Coronary artery (tissue), 2 donors: ENCODE measurements around the gene GJC1.

ENCODE experiments used
- DNase-seq: peaks from one replicate; pipeline ENCODE4 v3.0.0-alpha.2; 2017; ENCODE audit warnings: low spot score
- H3K27ac ChIP-seq, 2 donors: fragments of 200-600 bp; sonication (generic); one replicate each; pipeline ENCODE4 v1.5.1; 2016 to 2019
- H3K4me3 ChIP-seq: fragments of 200-600 bp; sonication (generic); 2 replicates; pipeline ENCODE4 v1.5.1; 2016; ENCODE audit warnings: mild to moderate bottlenecking, moderate library complexity
- TF ChIP-seq, protein P1 (sequence below): fragments of 200-600 bp; sonication (generic); IDR thresholded peaks from one replicate; pipeline ENCODE4 v1.5.1; 2019; ENCODE audit warnings: antibody characterized with exemption

GJC1 gene

DNA sequence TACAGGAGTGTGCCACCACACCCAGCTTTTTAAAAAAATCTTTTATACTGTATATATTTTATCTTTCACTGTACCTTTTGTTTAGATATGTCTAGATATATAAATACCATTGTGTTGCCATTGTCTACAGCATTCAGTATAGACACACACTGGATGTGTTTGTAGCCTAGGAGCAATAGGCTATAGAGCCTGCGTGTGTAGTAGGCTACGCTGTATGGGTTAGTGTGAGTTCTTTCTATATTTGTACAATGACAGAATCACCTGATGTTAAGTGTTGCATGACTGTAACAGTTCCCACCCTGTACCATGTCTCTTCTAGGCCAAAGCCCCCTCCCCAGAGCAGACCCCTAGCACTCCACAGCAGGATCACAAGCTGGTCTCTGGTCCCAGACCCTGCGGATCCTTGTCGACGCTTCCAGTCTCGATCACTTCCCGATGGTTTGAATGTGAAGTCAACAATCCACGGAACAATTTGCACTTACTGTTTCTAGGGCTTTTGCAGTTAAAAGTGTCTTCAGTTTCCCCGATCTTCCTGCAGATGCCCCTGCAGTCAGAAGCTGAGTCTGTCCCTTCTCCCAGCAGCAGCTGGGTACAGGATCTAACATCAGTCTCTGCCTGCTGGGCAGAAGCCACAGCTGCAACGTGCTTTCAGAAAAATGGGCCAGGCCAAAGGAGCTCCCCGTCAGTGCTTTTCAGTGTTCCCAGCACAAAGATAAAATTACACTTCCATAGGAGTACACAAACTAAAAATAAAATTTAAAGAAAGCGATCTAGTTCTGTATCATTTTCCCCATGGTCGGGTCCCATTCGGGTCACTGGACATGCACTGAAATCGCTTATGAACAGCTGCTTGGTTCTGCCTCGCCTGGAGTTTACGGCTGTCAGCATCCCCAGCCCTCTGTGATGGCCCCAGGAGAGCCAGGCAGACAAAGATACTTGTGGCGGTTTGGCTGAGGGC is 35.9 kb downstream of the GJC1 start:
- no peak for DNase-seq
- H3K27ac ChIP-seq: peak overlapping the region; percentile 82 to 90
- TF ChIP-seq, protein P1, sequence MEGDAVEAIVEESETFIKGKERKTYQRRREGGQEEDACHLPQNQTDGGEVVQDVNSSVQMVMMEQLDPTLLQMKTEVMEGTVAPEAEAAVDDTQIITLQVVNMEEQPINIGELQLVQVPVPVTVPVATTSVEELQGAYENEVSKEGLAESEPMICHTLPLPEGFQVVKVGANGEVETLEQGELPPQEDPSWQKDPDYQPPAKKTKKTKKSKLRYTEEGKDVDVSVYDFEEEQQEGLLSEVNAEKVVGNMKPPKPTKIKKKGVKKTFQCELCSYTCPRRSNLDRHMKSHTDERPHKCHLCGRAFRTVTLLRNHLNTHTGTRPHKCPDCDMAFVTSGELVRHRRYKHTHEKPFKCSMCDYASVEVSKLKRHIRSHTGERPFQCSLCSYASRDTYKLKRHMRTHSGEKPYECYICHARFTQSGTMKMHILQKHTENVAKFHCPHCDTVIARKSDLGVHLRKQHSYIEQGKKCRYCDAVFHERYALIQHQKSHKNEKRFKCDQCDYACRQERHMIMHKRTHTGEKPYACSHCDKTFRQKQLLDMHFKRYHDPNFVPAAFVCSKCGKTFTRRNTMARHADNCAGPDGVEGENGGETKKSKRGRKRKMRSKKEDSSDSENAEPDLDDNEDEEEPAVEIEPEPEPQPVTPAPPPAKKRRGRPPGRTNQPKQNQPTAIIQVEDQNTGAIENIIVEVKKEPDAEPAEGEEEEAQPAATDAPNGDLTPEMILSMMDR: no peak
- H3K4me3 ChIP-seq: peak overlapping the region; percentile 29

DNA sequence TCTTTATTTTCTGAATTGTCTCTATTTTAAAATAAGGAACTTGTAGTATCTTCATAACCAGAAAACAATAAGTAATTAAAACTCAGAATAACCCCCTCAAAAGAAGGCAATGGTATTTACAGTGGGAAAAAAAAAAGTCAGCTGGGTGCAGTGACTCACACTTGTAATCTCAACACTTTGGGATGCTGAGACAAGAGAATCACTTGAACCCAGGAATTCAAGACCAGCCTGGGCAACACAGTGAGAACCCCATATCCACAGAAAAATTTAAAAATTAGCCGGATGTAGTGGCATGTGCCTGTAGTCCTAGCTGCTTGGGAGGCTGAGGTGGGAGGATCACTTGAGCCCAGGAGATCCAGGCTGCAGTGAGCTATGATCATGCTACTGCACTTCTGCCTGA is 37.8 kb downstream of the GJC1 start:
- no peak overlapping the region for H3K27ac ChIP-seq
- DNase-seq: peak; percentile 17
- TF ChIP-seq, protein P1: no peak
- H3K4me3 ChIP-seq: no peak overlapping the region

DNA sequence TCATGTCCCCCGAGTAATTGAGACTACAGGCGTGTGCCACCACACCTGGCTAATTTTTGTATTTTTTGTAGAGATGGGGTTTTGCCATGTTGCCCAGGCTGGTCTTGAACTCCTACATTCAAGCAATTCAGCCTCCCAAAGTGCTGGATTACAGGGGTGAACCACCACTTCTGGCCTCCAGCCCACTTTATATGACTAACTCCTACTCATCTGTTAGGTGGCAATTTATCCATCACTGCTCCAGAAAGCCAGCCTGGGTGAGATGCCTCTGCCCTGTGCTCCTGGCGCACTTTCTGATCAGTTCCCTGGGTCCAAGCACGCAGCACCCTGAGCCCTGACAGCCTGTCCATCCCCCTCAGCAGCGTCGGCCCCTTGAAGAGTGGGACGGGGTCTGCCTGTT is 41.9 kb downstream of the GJC1 start:
- DNase-seq: no peak
- TF ChIP-seq, protein P1: no peak
- Histone ChIP-seq H3K4me3 (no peak overlapping the region), H3K27ac (no peak overlapping the region)

DNA sequence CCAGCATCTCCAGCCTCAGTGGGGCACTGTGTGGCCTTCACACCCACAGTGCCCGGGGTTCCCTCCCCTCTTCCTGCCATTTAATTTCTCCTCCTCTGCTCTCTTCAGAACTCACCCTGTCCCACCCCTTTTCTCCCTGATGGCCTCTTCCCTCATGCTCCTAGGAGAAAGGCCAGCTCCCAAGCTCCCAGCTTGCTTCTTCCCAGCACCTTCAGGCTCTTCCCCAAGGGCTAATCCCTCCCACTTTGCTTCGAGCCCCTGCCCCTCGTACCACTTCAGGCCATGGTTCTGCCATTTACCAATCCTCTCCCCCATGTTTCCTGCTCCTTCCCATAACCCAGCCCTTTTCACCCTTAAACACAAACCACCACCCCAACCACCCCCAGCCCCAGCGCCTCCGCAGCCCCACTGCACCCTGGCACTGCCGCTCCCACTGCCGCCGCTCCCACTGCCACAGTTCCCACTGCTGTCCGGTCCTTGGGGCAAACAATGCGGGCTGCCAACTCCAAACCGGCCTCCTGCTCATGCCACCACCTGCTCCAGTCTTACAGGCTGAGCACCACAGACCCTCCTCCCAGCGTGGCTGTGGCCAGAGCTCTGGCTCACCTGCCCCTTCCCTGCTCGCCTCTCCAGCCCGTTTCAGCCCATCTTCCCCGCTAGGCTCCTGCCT is 42.7 kb downstream of the GJC1 start:
- H3K4me3 ChIP-seq: peak overlapping the region; percentile 37
- TF ChIP-seq, protein P1: no peak
- peak; percentile 64 for DNase-seq
- peak overlapping the region; percentile 68 to 83 for H3K27ac ChIP-seq

DNA sequence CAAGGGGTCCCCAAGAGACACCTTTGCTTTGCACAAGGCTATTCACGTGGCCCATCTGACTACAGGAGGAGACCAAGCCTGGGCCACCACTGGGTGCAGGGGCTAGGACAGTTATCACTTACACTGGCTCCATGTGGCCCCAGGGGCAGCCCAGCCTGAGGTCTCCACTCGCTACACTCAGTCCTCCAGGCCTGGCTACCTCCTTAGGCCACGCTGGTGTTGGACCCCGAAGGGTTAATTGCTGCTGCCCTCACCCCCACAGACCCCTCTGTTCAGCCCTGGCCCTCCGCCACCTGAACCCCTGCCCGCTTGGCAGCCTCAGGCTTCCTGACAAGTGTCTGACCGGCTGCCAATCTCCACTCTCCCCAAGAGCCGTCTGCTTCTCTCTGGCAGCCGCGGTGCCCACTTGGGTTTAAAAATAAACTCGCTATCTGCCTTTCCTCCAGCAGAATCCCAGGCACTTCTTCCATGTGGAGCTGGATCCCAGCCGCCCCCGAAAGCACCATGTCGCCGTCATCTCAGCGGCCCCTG is 43.5 kb downstream of the GJC1 start:
- peak overlapping the region; percentile 37 for H3K4me3 ChIP-seq

DNA sequence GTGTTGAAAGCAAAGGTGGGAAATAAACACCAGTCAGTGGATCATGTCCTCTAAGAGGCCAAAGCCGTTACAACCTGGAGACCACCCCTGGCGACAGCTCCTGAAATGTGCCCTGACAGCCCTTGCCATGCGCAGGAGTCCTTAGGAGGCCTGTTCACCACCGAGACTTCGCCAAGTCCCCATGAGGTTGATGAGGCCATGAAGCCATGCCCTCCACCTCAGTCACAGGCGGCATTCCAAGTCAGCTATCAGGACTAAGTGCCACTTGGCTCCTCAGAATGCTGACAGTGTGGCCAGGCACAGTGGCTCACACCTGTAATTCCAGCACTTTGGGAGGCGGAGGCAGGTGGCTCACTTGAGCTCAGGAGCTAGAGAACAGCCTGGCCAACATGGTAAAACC is 44.2 kb downstream of the GJC1 start:
- no peak overlapping the region for H3K4me3 ChIP-seq
- TF ChIP-seq, protein P1: no peak
- DNase-seq: peak; percentile 68
- peak overlapping the region; percentile 68 to 83 for H3K27ac ChIP-seq

More for the DNA sequence above, 43.5 kb downstream of the GJC1 start:
- peak overlapping the region; percentile 68 to 83 for H3K27ac ChIP-seq
- TF ChIP-seq, protein P1: no peak
- peak; percentile 77 for DNase-seq
